GM12878 (cell line): ENCODE results near the gene RBBP5. TPM values are rescaled to one million over a fixed set of nuclear protein-coding genes. Genes with fewer than 3 reads are reported as not detected.

Experiments used
- ATAC-seq: fragments of 200-7000 bp; cut with Tn5 transposase; 3 replicates; pipeline ENCODE4 v1.9.1; 2020; ENCODE audit warnings: mild to moderate bottlenecking, moderate library complexity
- BruUV-seq: library from RNA; stranded (reverse); fragments of 400-500 nt; replicated peaks from 2 replicates; lab custom pipeline; 2021; lab: Mats Ljungman, UMichigan
- CTCF ChIA-PET: fragments of 300-600 bp; sonication (Branson Sonifier 250); formaldehyde crosslinking; extraction: SDS; loops from one replicate; lab custom pipeline; 2021; ENCODE audit warnings: inconsistent platforms; lab: Yijun Ruan, JAX
- POLR2A ChIA-PET: fragments of 350-600 bp; formaldehyde crosslinking; extraction: SDS; loops from one replicate; lab custom pipeline; 2021; ENCODE audit warnings: inconsistent platforms; lab: Charles Lee
- RAD21 ChIA-PET: fragments of 300-600 bp; sonication (Branson Sonifier 250); formaldehyde crosslinking; loops from one replicate; lab custom pipeline; 2023; ENCODE audit warnings: antibody characterized with exemption; ENCODE audit not compliant: unreplicated experiment; lab: Charles Lee
- SMC1A ChIA-PET: fragments of 300-600 bp; sonication (Branson Sonifier 250); formaldehyde crosslinking; loops from one replicate; lab custom pipeline; 2023; ENCODE audit not compliant: unreplicated experiment, uncharacterized antibody; lab: Charles Lee
- DNase-seq: peaks from one replicate; pipeline ENCODE4 v3.0.0-alpha.2; 2011; ENCODE audit warnings: low read depth, low spot score
- FAIRE-seq: peaks from 3 replicates; lab custom pipeline; 2011; peaks lifted over from hg19 to GRCh38; lab: Jason Lieb, UNC
- H2AFZ ChIP-seq: 2 replicates; pipeline ENCODE4 v1.6.0; 2011; ENCODE audit warnings: low read depth, low read length, control low read depth; ENCODE audit not compliant: control insufficient read depth
- H3K27ac ChIP-seq: 2 replicates; pipeline ENCODE4 v1.5.1; 2011; ENCODE audit warnings: control low read depth; ENCODE audit not compliant: control insufficient read depth, insufficient read depth
- H3K27me3 ChIP-seq, 2 experiments: replicated peaks in 1 of 2; 2 replicates each; pipeline versions ENCODE4 v1.6.0 to v1.6.1; 2011; ENCODE audit warnings: low read length in 1 of 2; ENCODE audit not compliant: control insufficient read depth in 2 of 2, insufficient read depth in 2 of 2
- H3K36me3 ChIP-seq, 2 experiments: 2 replicates each; pipeline ENCODE4 v1.5.1; 2011; ENCODE audit warnings: low read length in 1 of 2; ENCODE audit not compliant: control insufficient read depth in 2 of 2, insufficient read depth in 2 of 2
- H3K4me1 ChIP-seq: 2 replicates; pipeline ENCODE4 v1.6.1; 2011; ENCODE audit warnings: mild to moderate bottlenecking, low read length, moderate library complexity, mixed read lengths; ENCODE audit not compliant: control insufficient read depth, insufficient read depth
- H3K4me2 ChIP-seq: 2 replicates; pipeline ENCODE4 v1.6.0; 2011; ENCODE audit warnings: control low read depth; ENCODE audit not compliant: control insufficient read depth, insufficient read depth
- H3K4me3 ChIP-seq: fragments of 200-600 bp; sonication (generic); 2 replicates; pipeline ENCODE4 v1.5.1; 2016
- H3K79me2 ChIP-seq: 2 replicates; pipeline ENCODE4 v1.6.0; 2011; ENCODE audit warnings: low read length; ENCODE audit not compliant: control insufficient read depth, insufficient read depth
- H3K9ac ChIP-seq: 2 replicates; pipeline ENCODE4 v1.8.0; 2011; ENCODE audit warnings: low read length, control low read depth, mixed read lengths; ENCODE audit not compliant: control insufficient read depth, insufficient read depth
- H3K9me3 ChIP-seq: replicated peaks from 3 replicates; pipeline ENCODE4 v1.5.1; 2011; ENCODE audit warnings: mild to moderate bottlenecking, low read length; ENCODE audit not compliant: control insufficient read depth, insufficient read depth
- H4K20me1 ChIP-seq: 2 replicates; pipeline ENCODE4 v1.6.0; 2011; ENCODE audit not compliant: control insufficient read depth, insufficient read depth
- BCLAF1 ChIP-seq: fragments of 450-650 bp; IDR thresholded peaks from 2 replicates; pipeline ENCODE4 v1.6.1; 2017; ENCODE audit warnings: antibody characterized with exemption, mild to moderate bottlenecking, moderate library complexity
- CHD1 ChIP-seq: IDR thresholded peaks from 2 replicates; pipeline ENCODE4 v1.6.1; 2012; ENCODE audit warnings: low read depth, low read length, improper control_type of control experiment
- CTCF ChIP-seq, 3 experiments: IDR thresholded peaks in 2 of 3; conservative IDR thresholded peaks in 1 of 3; 2 replicates each; pipeline ENCODE4 v1.5.1; 2011; ENCODE audit warnings: low read depth in 3 of 3, low read length in 3 of 3, mild to moderate bottlenecking in 3 of 3, control low read depth in 2 of 3, moderate library complexity in 2 of 3, inconsistent platforms in 1 of 3, mixed read lengths in 1 of 3; ENCODE audit not compliant: control insufficient read depth in 2 of 3, insufficient read depth in 1 of 3; ENCODE audit errors: extremely low read depth in 1 of 3
- EP300 ChIP-seq, 2 experiments: fragments of 150-350 bp in 1 of 2; IDR thresholded peaks; 2 replicates each; pipeline ENCODE4 v1.6.1; 2011 to 2012; ENCODE audit warnings: low read depth in 2 of 2, low read length in 2 of 2, borderline replicate concordance in 1 of 2, improper control_type of control experiment in 1 of 2, inconsistent platforms in 1 of 2; ENCODE audit not compliant: control insufficient read depth in 1 of 2
- NFIC ChIP-seq: IDR thresholded peaks from 2 replicates; pipeline ENCODE4 v1.6.1; 2012; ENCODE audit warnings: low read depth, mild to moderate bottlenecking, inconsistent platforms, low read length, moderate library complexity
- POLR2AphosphoS2 ChIP-seq: IDR thresholded peaks from 2 replicates; pipeline ENCODE4 v1.6.1; 2011; ENCODE audit warnings: low read depth, mild to moderate bottlenecking, low read length, improper control_type of control experiment, moderate library complexity
- RB1 ChIP-seq: fragments of 450-650 bp; formaldehyde crosslinking; IDR thresholded peaks from 2 replicates; pipeline ENCODE4 v1.6.1; 2017; ENCODE audit warnings: mild to moderate bottlenecking, borderline replicate concordance
- RELA ChIP-seq: fragments of 450-650 bp; IDR thresholded peaks from 2 replicates; pipeline ENCODE4 v1.8.0; 2014; ENCODE audit warnings: borderline replicate concordance; ENCODE audit not compliant: partially characterized antibody
- RFX5 ChIP-seq: IDR thresholded peaks from 2 replicates; pipeline ENCODE4 v1.6.1; 2011; ENCODE audit warnings: low read depth, low read length, improper control_type of control experiment
- SMARCA5 ChIP-seq: fragments of 450-650 bp; IDR thresholded peaks from 2 replicates; pipeline ENCODE4 v1.6.1; 2017; ENCODE audit warnings: mild to moderate bottlenecking
- SUZ12 ChIP-seq: fragments of 200-600 bp; sonication (generic); IDR thresholded peaks from one replicate; pipeline ENCODE4 v1.6.1; 2018; ENCODE audit warnings: antibody characterized with exemption, mild to moderate bottlenecking; ENCODE audit not compliant: unreplicated experiment
- TCF3 ChIP-seq: IDR thresholded peaks from 2 replicates; pipeline ENCODE4 v1.6.1; 2012; ENCODE audit warnings: low read depth, mild to moderate bottlenecking, low read length, borderline replicate concordance; ENCODE audit not compliant: insufficient read depth
- ZBTB4 ChIP-seq: fragments of 450-650 bp; formaldehyde crosslinking; IDR thresholded peaks from 2 replicates; pipeline ENCODE4 v1.4.0; 2022; ENCODE audit warnings: mild to moderate bottlenecking, moderate library complexity
- ZNF217 ChIP-seq: fragments of 450-650 bp; IDR thresholded peaks from 2 replicates; pipeline ENCODE4 v1.6.1; 2017; ENCODE audit warnings: antibody characterized with exemption, mild to moderate bottlenecking
- ZNF24 ChIP-seq: fragments of 450-650 bp; IDR thresholded peaks from 2 replicates; pipeline ENCODE4 v1.6.1; 2017; ENCODE audit warnings: antibody characterized with exemption, mild to moderate bottlenecking
- ZSCAN29 ChIP-seq: fragments of 450-650 bp; IDR thresholded peaks from 2 replicates; pipeline ENCODE4 v1.6.1; 2017; ENCODE audit warnings: mild to moderate bottlenecking, moderate library complexity
- WGBS: methylation state at CpG from one replicate; pipeline ENCODE4 v1.1.6; 2016; ENCODE audit warnings: low lambda C conversion rate; ENCODE audit not compliant: insufficient replicate concordance, insufficient coverage; ENCODE audit errors: missing lambda C conversion rate; 5-methylcytosine and 5-hydroxymethylcytosine counted together
- in situ Hi-C: fragments of 300-500 bp; cut with MboI; formaldehyde crosslinking; loops from 9 replicates; pipeline ENCODE4 v1.14.3; 2018; ENCODE audit warnings: mixed read lengths
- intact Hi-C: fragments of 100-400 bp; cut with micrococcal nuclease; formaldehyde crosslinking; loops from one replicate; pipeline ENCODE4 v1.14.2; 2022; ENCODE audit not compliant: unreplicated experiment
- polyA plus RNA-seq, 11 experiments: library from polyadenylated mRNA; depleted of rRNA in 4 of 11; unstranded in 6 of 11; stranded (reverse) in 5 of 11; fragments of >200 nt; fragmentation: Nextera tagmentation in 4 of 11; fragmentation: Illumina TruSeq in 1 of 11; extraction: Ambion mirVana in 4 of 11; extraction: Trizol in 1 of 11; gene quantifications; 1 replicate in 1 of 11; 2 replicates in 10 of 11; pipeline versions ENCODE4 v1.2.1 to v1.2.3, GENCODE V29; 2011 to 2016; ENCODE audit warnings: inconsistent platforms in 2 of 11, missing spikeins in 2 of 11, low read depth in 1 of 11
- total RNA-seq, 4 experiments: library from RNA; depleted of rRNA in 3 of 4; stranded (reverse); fragments of >200 nt in 3 of 4; fragmentation: Illumina TruSeq in 1 of 4; extraction: Trizol in 1 of 4; gene quantifications; 2 replicates each; pipeline versions ENCODE4 v1.2.1 to v1.2.3, GENCODE V29; 2013 to 2021

The RBBP5 gene
- total and polyA plus RNA-seq, 10 of the 15 experiments (the other 5 are each of a cell fraction or from before 2014, with no cell fraction given): 10.0 to 20.6 (median 14.8) TPM

- no peak overlapping the region for H2AFZ ChIP-seq
- peaks cover 0 to 15% of the 10 kb centered on the region in 2 experiments for H3K27me3 ChIP-seq
- intact Hi-C loops (no loop called here), in situ Hi-C loops (no loop called here)
- no peak overlapping the region for H3K4me3 ChIP-seq
- SMC1A ChIA-PET: no interaction called here
- H3K9ac ChIP-seq: no peak overlapping the region
- no peaks in the 10 kb centered on the region for H3K79me2 ChIP-seq
- no peaks in the 10 kb centered on the region for H4K20me1 ChIP-seq
- ATAC-seq (no peak), FAIRE-seq (no peak), DNase-seq (no peak)
- RAD21 ChIA-PET: no interaction called here
- H3K4me2 ChIP-seq: no peak overlapping the region
- H3K4me1 ChIP-seq: no peaks in the 10 kb centered on the region
- CTCF ChIA-PET: interaction anchor here (0.8 to 2.6 kb wide), 3 partner anchors 20 to 215 kb away, joined by 3 to 12 read pairs (median 3); no protein-coding TSS in a partner anchor
- POLR2A ChIA-PET: no interaction called here
- H3K36me3 ChIP-seq: no peaks in the 10 kb centered on the region
- no peaks in the 10 kb centered on the region for H3K9me3 ChIP-seq
- H3K27ac ChIP-seq: no peak overlapping the region
- WGBS: 1% methylated on average over 4 of the region's 4 CpGs
- BruUV-seq: no TSS peak
- TF ChIP-seq CTCF (IDR thresholded peaks at IDR 0.05 in 2 of 3, conservative IDR thresholded peaks at IDR 0.05 in 1 of 3; ENCODE audit: control insufficient read depth in 2 of 3, extremely low read depth in 1 of 3, insufficient read depth in 1 of 3, low read depth in 3 of 3, low read length in 3 of 3): no peak
- TF ChIP-seq SMARCA5: no peak
- no peak for TF ChIP-seq SUZ12
- TF ChIP-seq BCLAF1: no peak
- no peak for TF ChIP-seq POLR2AphosphoS2
- no peak for TF ChIP-seq RFX5
- no peak for TF ChIP-seq ZSCAN29
- no peak for TF ChIP-seq ZNF217
- no peak for TF ChIP-seq NFIC
- TF ChIP-seq EP300 (IDR thresholded peaks at IDR 0.05; ENCODE audit: borderline replicate concordance in 1 of 2, control insufficient read depth in 1 of 2, low read depth in 2 of 2, low read length in 2 of 2): no peak
- TF ChIP-seq ZNF24: no peak
- TF ChIP-seq TCF3: no peak
- no peak for TF ChIP-seq ZBTB4 (CRISPR knock-in tag)
- no peak for TF ChIP-seq CHD1
- no peak for TF ChIP-seq RB1
- TF ChIP-seq RELA: no peak
These were observed 80.6 kb downstream of the RBBP5 start for GRCh38 chr1:205041001-205041715.
